Measurements from ENCODE around the gene MINDY1.

MINDY1 gene

DNA sequence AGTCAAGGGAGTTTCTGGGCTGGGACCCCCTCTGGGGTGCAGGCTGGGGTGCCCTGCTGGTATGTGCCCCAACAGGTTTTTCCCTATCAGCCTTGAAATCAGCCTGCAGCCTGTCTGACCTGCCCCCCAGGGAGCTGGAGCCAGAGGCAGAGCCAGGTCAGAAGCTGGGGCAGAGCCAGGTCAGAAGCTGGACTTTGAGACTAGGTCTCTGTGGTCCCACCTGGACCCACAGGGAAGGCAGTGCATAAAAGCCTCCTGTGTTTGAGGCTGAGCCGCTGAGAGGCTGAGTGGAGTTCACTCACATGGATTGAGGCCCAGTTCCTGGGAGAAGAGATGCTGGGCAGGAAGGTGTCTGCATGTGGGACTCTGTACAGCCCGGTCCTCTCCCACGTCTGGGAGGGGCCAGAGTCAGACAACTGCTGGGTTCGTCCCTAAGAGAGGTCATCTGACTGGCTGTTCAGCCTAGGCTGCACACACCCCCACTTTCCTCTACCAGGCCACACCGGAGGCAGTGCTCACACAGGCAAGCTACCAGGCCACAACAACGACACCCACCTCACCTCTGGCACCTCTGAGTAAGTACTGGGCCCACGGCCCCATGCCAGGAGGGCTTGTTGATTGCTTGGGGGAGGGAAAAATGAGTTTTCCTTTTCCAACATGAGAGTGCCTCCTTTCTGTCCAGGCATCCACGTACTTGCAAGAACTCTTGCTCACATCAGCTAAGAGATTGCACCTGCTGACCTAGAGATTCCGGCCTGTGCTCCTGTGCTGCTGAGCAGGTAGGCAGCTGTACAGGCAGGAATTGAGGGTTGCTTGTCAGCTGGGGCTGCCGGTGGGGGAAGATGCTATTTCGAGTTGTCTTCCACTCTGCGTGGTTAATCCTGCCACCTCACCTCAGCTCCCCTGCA is 24.6 kb downstream of the MINDY1 start, which contains the start of gene ANXA9:
TSS of gene ANXA9 (plus strand) at position 488 of the 908 bp plus-strand sequence. CDS start 814 bp downstream, outside the sequence.
- no peak for DNase-seq

DNA sequence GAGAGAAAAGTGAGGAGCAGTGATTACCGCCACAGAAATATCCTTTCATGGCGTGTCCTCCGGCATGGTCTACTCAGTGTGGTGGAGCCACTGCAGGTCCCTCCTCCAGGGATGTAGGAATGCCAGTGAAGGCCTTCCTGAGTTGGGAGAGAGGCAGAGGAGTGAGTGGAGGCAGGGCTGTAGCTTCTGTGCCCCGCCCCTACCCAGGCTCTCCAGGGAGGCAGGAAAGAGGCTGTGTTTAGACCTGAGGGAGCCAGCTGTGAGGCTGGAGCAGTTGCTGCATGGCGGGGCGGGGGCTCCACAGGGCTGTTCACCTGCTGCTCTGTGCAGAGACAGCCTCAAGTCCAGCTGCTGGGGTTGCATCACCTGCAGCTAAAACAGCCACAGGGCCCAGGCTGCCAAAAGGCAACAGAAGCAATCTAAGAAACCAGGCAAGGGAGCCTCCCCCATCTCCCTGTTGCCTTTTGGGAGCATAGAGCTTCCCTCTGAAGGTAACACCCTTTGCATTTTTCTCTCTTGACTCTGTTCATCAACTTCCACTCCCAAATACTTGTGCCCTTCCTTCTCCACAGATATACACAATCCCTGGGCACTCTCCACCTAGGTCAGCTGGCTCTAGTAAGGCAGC is 25.4 kb downstream of the MINDY1 start:
- no peak for DNase-seq

DNA sequence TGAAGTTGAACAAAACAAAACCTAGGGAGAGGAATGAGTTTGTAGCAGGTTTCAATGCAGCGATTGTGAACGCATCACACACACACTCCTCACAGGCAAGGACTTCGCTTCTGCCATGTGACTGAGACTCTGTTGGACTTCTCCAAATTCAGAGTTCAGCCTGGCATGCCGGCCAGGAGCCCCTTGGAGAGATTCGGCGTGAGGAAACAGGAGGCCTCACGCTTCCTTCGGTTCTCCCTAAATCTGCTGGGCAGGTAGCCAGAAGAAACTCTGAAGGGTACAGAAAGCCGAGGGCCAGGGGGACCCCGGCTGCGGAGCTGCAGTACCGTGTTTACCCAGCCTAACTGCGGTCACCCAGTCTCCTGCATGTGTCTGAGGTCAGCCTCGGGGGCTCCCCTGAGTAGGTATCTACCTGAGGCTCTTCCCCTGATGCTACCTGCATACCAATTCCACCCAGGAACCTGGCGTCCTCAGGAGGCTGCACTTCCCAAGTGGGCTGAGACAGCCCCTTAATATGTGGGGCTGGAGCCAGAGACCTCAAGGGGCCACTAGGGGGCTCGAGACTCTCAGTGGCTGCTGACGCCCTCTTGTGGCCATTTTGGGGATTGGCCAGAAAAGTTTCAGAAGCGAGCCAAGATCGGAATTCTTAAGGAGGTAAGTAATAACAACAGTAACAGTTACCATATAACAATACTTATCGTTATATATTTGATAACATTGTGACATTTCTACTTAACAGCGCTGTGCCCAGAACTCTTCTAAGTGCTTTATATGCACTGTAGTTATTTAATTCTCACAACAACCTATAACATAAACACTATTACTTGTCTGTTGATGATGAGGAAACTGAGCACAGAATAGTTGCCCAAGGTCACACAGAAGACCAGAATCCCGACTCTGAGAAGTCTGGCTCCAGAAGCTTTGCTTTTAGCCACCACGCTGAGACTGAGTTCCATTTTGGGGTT is 27.3 kb downstream of the MINDY1 start:
- peak; percentile 92 for DNase-seq

DNA sequence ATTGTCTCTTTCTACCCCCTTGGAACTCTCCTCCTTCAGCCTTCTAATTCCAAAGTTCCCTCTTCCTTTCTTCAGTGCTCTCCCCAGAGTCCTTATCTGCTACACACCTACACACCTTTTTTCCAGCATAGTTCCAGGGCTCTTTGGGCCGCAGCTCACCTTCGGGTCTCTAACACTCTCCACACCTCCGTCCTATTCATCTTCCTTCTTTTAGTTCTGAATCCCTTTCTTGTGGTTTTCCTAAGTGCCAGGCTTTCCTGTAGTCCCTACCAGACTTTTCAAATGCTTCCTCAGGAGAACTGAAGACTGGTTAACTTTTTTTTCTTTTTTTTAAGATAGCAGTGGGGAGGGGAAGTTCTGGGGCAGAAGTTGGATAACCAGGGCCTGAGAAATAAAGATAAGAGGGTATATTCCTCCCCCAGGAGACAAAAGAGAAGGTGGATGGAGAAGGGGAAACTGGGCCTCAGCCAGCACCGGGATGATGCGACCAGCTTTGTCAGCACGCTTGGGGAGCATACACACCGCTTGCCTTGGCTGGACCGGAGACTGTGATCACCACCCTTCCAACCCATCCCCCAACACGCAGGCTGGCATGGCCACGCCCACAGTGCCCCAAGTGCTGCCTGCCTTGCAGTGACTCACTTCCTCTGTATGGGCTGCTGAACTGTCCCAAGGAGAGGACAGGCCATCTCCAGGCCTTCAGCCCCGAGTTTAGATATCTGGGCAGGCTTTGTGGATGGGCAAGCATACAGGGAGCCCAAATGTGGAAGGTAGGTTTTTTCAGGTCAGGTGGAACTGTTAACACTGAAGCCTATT is 29.6 kb downstream of the MINDY1 start:
- peak; percentile 84 for DNase-seq

DNA sequence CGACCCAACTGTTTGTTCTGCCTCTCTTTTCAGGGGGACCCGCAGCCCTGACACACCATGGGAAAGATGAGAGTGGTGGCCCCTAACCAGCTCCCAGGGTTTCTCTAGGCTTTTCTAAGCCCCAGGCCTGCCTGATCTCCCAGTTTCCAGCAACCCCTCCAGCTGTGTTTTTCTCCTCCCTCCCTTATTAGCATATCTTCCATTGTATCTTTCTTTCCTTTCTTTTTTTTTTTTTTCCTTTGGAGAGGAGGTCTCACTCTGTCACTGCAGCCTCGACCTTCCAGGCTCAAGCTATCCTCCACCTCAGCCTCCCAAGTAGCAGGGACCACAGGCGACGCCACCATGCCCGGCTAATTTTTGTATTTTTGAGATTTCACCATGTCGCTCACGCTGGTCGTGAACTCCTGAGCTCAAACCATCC is 30.3 kb downstream of the MINDY1 start:
- DNase-seq: no peak

DNA sequence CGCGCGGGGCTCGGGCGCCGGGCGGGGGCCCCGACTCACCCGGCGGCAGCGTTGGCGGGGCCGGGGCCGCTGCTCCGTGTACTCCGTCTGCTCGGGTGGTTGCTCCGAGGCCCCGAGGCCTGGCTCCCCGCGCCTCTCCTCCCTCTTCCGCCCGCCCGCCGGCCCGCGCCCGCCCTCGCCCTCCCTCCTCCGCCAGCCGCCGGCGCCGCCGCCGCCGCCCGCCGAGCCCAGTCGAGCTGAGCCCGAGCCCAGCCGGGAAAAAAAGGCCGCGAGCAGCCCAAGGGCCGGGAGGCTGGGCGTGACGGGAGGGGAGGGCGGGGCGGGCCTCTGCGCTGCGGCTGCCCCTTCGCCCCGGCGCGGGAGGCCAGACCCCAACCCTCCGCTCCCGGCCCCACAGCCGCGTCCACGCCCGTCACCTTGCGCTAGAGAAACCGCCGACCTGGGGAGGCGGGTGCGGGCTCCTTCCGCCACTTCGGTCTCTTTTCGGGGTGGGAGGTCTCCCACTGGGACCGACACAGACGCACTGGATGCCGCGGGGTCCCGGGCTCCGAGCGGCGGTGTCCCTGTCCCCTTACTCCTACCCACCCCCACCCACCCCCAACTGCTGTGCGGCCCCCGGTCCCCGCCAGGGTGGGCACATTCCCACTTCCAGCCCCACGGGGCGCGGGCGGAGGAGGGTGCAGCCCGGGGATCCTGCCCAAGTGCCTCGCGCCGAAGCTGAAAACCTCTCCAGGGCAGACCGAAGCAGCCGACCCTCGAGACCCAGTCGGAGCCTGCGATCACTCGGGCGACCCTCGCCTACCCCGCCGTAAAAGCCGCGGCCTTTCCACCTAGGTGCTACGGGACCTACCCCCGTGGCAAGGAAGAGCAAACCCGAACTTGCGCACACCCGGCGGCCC is 31.9 kb downstream of the MINDY1 start, which contains the start of gene CERS2:
TSS of gene CERS2 (minus strand) at position 256 of the 899 bp plus-strand sequence. CDS start 5,745 bp downstream, outside the sequence.
- peak; percentile 82 for DNase-seq

DNA sequence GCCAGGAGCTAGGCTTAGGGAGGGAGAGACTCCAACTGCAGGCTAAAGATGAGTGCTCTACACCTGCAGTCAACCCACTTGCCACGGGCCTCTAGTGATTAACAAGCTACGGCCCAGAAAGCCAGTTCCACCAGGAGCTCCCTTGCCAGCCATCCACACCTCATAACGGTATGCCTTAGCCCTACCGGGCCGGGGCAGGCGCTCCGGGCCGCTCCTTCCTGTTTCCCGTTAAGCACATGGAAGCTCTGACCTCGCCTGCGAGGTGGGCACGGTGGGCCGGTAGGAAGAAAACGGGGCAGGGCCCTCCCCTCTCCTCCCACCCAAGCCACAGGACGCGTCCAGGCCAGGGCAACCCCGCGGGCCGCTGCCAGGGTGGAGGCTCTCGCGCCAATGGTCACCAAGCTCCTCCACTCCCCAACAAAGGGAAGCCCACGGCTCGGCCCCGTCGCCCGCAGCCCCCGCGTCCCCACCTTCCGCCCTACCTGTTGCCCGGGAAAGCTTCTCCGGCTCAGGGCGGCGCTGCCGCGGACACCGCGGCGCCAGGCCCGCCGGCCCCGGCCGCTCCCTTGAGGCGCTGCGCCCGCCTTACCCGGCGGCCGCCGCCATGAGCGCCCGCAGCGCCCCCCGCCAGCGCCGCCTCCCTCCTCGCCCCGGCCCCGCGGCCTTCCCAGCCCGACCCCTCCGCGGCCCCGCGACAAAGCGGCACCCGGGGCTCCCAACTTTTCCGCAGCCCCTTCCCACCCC is 32.7 kb downstream of the MINDY1 start:
- DNase-seq: peak; percentile 36

DNA sequence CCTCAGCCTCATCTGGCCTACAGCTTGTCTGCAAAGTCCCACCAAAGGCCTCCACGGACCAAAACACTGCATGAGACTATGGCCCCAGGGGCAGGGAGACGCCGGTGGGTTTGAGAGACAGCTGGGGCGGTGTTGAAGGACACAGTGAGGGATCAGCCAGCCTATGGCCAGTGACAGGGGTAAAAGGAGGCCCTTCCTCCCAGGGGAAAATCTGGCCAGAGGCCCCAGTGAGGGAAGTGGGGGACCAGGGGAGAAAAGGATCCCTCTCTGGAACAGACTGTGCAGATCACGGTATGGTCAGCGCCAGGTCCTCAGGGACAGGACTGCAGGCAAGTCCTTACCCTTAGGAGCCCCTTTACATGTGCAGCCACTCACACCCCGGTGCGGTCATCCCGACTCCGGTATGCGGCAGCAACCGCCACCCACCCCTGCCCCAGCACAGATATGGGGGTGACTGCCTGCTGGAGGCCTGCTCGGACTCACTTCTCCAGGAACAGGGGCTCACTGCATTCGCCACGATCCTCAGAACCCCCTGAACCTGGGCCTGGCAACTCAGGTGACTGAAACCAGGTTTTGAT is 33.4 kb downstream of the MINDY1 start:
- no peak for DNase-seq

DNA sequence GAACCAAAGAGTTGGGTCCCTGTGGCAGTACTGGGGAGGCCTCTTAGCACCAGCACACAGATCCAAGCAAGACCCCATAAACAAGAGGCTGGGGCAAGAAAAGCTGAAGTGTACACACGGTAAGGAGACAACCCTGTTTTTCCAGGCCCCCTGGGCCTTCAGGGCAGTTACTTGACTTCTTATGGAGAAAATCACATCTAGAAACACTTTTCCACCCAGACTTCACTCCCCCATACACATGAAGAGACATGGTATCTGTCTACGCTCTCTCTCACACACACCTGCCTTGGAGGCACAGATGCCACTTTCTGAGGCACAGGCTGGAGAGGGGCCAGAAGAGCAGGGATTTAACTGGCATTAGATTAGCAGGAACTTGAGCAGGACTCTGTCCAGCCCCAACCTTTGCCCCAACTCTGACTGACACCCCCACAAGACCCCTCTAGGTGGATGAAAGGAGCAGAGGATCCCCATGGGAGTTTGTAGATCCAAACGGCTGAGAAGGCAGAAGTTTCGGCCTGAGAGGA is 34.2 kb downstream of the MINDY1 start:
- DNase-seq: no peak

DNA sequence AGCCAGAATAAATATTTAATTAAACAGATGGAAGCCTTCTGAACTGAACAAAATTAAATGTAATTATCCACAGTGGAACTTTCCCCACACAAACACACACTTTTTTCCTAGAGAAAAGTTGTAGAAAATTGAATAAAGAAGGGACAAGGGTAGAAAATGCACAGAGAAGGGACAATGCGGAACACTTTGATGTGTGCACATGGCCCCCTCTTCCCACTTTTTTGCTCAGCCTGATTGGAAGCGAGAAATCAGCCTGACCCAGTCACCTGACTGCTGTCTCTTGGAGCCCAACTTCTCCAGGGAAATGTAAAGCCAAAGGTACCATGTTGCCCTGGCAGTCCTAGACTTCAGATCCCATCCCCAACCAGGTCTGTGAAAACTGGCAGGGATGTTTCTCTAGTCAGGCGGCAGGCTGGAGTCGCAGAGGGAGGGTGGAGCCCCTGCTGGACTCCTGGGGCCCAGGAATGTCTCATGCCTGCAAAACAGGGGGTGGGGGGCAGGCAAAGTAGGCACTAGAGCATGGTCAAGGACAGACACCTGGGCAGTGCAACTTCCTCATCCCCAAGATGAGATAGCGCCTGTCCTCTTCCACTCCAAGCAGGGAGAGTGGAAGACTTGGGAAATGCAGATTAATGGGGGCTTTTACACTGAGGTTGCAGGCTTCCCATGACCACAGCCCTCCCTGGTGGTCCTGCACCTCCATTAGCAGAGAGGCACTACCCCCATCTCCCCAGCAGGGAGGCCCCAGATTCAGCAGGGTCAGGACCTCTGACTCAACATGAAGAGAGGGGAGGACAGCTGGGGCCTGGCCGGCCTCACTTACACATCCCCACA is 34.9 kb downstream of the MINDY1 start:
- peak; percentile 13 for DNase-seq

DNA sequence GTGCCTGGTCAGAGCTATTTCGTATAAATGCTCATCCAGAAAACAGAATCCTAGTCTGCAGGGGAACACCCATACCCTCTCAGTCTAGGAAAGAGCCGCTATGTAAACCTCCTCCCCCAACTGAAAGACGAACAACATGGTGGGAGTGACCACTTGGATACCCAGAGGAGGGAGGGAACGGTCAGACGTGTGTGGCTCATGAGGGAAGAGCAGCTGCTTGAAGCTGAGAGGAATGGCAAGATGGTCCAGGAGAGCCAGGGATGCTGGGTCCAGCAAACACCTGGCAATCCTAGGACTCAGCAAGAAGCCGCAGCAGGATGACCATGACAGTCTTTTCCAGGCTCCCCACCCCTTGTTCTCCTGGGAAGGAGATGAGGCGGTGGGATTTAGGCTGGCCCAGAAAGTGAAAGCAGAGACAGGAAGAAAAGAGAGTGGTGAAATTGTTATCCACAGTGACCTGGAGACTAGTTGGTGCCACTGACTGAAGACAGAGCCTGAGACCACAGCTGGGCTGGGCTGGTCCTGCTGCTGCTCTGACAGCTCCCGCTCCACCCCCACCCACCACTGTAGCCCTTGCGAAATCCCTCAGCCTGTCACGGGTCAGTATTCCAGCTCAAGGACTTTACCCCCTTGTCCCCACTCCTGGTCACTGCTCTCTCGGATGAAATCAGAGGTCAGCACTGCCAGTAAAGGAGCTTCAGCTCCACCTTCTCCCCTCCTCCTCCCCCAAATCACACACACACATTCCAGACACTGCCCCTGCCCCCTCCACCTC is 35.7 kb downstream of the MINDY1 start:
- no peak for DNase-seq

DNA sequence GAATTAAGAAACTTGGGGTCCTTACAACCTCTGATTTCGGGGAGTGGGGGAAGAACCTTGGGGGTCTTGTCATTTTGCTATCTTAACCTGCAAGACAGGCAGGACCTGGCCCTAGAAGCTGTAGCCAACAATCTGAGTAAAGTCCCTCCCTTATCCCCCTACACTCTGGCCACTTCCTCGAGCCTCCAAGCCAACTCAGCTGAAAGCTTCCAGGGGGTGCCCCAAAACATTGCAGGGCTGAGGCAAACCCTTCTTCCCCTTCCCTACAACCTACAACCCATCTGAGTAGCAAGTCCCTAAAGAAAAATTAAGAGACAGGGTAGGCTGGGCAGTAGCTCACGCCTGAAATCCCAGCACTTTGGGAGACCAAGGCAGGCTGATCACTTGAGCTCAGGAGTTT is 37.1 kb downstream of the MINDY1 start:
- DNase-seq: no peak

DNA sequence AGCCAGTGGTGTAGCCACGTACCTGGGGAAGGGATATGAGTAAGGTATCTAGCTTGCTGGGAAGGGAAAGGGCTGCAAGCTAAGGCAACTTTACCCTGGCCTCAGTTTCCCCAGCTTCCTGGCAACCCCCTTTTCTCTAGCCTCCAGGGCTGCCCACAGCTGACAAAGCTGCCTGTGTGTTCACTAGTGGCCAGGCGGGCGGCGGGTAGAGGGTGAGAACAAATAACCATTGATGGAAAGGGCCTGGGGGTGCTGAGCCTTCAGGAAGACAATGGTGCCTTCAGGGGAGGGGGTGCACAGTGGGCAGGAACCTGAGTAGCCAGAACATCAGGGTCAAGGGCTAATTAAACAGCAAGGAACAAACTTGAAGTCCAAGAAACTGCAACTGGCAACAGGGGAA is 38.2 kb downstream of the MINDY1 start:
- no peak for DNase-seq

DNA sequence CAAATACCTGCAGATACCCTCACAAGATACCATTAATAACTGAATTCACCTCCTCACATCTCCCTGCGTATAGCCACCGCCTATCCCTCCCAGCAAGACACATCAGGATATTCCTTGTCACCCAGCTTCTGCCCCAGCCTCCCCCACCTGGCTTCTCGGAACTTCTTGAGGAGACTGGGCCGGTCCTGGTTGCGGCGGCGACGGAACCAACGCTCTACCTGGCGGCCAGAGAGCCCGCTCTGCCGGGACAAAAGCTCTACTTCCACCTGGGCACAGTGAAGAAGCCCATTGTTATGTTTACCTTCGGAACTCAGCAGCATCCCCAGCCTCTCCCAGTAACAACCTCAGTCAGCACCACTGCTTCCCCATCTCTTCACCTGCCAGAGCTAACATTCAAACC is 38.8 kb downstream of the MINDY1 start:
- no peak for DNase-seq

DNA sequence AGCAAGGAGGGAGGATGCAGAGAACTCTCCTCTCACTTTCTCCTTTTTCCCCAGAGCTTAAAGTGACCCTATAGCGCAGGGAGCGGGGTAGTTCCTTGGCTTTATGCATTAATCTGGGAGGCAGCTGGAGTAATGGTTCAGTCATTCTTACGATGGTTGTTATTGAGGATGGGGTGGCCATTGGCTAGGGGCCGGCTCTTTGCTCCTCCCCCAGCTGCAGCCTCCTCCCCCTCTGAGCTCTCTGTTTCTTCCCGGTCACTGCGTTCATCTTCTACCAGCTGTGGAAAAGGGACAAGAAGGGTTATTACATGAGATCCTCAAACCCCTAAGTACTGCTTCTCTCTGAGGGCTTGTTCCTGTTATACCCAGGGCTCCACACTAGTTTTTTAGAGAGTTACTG is 40.7 kb downstream of the MINDY1 start:
- DNase-seq: no peak

DNA sequence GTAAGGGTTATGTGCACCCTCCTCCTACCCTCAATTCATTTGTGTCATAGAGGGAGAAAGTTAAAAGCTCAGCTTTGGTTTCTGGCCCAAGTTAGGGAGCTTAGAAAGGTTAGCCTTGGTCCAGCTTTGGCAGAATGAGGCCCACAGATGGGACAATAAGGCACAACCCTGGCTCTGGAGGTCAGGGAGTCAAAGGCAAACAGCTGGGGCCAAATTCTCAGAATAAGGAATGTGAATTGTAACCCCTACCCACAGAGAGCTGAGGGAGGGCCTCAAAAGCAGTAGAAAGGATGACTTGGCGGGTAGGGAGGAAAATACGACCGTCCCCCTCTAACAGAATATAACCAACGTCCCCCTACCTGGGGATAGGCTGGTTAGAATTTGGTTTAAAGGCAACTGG is 41.1 kb downstream of the MINDY1 start:
- no peak for DNase-seq

DNA sequence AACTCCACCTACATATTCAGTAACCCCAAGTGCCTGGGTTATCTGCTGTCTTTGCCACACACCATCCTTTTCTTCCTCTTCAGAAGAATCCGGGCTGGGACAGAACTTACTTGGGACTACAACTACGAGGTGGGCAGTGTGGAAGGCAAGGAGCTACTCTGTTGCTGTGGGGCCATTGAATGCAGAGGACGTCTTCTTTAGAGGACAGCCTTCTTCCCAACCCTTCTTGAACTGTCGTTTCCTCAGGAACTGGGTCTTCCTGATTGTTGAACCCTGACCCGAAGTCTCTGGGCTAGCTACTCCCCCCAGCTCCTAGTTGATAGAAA is 42.6 kb downstream of the MINDY1 start:
- DNase-seq: no peak
